Glomerular endothelial cell (primary cell): ENCODE measurements around the gene FBXL19. TPM values are rescaled to one million over a fixed set of nuclear protein-coding genes. Genes with fewer than 3 reads are reported as not detected.
A peak's percentile ranks its signal among the peaks of the same experiment; 100 is the strongest.
"Not testable (repeated sequence)": the region's sequence is repeated elsewhere in the genome, so short reads cannot be mapped to it uniquely, and the experiment has no call there.

Experiments
- DNase-seq: peaks from one replicate; pipeline ENCODE4 v3.0.0-alpha.2; 2011; ENCODE audit warnings: low read depth, low spot score; ENCODE audit errors: extremely low read depth
- total RNA-seq: library from RNA; depleted of rRNA; stranded (reverse); fragments of >200 nt; gene quantifications from 2 replicates; pipeline ENCODE4 v1.2.3, GENCODE V29; 2015

Gene FBXL19
- total RNA-seq, result 29.5 and 29.9 TPM in 2 replicates

DNA sequence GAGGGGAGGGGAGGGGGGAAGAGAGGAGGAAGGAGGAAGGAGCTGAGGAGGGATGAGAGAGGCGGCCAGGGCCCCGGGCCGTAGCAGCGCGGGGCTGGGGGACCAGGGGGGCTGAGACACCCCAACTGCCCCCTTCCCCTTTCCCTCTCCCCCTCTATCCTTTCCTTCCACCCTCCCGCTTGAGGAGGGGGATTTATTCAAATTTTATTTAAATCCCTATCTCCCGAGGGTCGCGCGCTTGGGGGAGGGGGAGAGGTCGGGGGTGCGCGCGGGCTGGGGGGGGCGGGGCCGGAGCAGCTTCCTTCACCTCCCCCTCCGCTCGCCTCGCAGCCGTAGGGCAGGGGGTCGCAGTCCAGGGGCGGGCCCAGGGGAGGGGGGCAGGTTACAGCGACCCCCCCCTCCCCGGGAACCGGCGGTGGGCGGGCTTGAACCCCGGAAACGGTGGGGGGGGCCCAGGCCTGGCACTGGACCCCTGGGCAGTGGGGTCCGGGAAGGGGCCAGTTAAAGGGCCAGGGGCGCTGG lies at the start of gene FBXL19:
Gene FBXL19, plus strand, starts transcription at position 19 of the 522 bp plus-strand sequence. CDS start 2,183 bp downstream, outside the sequence.
- no peak for DNase-seq

DNA sequence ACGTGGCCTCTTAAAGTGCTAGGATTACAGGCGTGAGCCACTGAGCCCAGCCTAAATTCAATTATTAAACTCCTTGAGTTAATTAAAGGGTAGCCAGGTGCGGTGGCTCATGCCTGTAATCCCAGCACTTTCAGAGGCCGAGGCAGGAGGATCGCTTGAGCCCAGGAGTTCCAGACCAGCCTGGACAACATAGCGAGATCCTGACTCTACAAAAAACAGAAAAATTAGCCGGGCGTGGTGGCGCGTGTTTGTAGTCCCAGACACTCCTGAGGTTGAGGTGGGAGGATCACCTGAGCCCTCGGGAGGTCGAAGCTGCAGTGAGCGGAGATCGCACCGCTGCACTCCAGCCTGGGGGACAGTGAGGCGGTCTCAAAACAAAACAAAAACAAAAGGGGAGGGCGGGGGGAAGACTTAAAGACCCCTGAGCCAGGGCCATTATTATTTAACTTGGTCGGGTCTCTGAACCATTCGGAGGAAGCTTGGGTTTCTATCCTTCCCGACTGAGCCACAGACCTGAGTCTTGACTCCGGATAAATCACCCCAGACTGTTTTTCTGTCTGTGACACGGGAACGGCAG lies 49.0 kb upstream of the FBXL19 start:
- DNase-seq, result no peak

DNA sequence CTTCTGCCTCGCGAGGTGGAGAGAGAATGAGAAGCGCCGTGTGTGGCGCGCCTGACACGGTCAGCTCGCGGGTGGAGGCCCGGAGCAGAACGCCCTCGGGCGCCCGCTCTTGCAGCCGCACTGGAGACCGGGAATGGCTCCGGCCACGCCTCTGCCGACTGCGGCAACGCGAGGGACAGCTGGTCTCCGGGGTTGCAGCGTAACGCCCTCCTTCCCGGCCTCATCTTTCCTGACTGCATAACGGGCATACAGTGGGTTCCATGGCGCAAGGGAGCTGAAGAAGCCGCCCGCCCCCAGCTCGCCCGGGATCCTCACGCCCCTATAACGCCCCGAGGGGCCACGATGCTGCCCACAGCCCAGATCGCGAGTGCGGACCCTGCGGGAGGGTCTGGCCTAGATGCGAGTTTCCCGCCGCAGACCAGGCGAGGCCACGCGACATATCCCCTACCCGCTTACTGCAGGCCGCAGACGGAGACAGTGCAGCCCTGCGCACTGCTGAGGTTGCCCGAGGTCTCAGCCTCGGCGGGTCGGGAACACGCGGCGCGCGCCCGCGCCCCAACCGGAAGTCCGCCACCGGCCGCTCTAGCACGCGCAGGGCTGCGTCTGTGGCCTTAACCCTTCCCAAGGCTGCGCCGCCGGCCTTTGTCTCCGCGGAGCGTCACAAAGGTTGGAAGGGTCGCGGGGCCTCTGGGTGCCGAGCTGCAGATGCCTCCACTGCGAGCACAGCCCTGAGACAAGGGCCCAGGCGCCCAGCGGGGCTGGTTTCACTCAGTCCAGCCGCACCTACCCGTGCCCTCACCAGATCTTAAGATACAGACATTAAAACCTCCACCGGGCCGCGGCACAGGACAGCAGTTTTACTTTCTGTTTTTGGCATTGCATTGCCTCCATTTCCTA lies 48.3 kb upstream of the FBXL19 start:
- peak; percentile 50 for DNase-seq

DNA sequence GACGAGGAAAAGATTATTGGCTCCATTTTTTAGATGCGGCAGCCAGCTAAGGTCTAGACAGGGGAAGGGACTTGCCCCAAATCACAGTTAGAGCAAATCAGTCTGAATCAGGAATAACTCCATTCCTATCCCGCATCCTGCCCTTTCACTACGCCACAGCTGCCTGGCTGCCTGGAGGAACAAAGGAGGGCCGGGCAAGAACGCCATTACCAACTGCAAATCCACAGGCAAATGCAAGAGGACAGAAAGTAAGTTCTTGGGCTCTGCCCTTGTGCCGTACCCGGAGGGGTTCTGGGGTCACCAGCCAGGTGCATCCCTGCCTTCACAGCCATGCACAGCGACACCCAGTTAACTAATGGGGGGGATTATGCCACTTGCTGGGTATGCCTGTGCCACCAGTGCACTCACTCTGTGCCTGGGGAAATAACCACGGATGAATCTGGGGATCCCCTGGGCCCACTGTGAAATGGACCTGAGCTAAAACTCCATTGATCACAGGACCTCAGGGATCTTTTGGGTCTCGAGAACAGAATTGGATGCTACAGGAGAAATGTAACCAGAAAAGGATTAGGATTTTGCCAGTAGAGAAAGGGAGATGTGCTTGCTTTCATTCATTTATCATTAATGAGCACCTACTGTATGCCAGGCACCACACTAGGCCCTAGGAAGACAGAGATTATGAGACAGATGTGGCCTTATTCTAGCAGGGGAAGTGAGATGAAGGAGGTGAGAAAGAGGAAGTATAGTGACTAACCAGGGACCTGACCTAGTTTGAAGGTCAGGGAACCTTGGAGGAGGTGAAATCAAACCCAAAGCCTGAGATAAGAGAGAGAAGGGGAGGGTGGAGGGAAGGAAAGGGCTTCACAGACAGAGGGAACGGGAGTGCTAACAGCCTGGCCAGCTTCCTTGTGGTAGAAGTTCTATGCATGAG lies 47.2 kb upstream of the FBXL19 start:
- DNase-seq, result no peak

DNA sequence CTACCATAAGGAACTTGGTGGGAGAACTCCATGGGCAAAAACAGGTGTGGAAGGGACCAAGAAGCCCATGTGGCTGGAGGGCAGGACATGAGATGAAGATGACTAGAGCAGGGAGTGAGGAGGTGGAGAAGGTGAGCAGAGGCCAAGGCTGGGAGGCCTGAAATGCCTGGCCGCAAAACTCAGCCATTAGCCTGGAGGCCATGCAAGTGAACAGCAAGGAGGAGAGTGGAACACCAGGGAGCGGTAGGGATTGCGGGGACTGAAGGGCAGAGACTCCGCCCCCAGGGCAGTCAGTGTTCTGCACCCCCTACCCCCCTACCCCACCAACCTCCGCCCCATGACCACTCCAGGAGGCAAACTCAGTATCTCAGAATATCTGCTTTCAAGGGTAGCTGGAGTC lies 46.5 kb upstream of the FBXL19 start:
- no peak for DNase-seq

GRCh38 chr16:30882429-30883310 lies 40.7 kb upstream of the FBXL19 start:
- no peak for DNase-seq

GRCh38 chr16:30884760-30885159 lies 38.6 kb upstream of the FBXL19 start:
- no peak for DNase-seq

GRCh38 chr16:30885196-30885595 lies 38.2 kb upstream of the FBXL19 start:
- no peak for DNase-seq

- no peak for DNase-seq
Observed at GRCh38 chr16:30886145-30886544, 37.2 kb upstream of the FBXL19 start.

- DNase-seq, result no peak
Observed at GRCh38 chr16:30887927-30888326, 35.4 kb upstream of the FBXL19 start.

DNA sequence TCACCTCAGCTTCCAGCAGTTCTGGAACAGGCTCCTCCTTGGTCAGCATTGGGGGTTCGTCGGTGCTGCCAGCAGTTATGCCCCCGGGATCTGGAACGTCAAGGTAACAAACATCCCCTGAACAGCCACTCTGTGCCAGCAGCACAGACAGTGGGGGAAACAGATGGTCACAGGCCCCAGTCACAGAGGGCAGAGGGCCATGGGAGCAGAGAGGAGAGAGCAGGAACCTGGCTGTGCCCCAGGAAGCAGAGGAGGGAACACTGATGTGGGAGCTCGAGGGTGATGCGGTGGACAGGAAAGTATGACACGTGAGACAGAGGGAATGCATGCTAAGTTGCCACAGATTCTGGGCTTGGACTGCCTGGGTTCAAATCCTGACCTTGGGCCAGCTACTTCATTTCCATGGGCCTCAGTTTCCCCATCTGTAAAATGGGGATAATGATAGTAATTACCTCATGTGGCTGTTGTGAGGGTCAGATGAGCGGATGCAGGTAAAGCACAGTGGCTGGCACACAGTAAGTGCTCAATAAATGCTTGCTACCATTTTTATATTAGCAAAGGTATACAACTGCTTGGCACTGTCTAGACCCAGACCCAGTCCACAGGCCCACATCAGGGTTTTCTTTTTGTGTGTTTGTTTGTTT lies 34.4 kb upstream of the FBXL19 start:
- no peak for DNase-seq

GRCh38 chr16:30889721-30890120 lies 33.7 kb upstream of the FBXL19 start:
- DNase-seq, result no peak

DNA sequence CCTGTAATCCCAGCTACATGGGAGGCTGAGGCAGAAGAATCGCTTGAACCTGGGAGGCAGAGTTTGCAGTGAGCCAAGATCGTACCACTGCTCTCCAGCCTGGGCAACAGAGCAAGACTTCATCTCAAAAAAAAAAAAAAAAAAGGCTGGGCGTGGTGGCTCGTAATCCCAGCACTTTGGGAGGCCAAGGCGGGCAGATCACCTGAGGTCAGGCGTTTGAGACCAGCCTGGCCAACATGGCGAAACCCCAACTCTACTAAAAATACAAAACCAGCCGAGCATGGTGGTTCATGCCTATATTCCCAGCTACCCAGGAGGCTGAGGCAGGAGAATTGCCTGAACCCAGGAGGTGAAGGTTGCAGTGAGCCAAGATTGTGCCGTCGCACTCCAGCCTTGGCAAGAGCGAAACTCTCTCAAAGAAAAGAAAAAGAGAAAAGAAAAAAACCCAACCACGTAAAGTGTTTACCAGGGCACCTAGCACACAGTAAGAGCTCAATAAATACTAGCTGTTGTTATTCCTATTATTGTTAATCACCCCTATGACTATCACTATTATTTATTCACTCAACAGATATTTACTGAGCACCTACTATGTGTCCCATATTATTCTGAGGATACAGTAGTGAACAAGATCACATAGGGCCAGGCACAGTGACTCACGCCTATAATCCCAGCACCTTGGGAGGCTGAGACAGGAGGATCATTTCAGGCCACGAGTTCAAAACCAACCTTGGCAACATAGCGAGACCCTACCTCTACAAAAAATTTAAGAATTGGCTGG lies 32.1 kb upstream of the FBXL19 start:
- not testable (repeated sequence) for DNase-seq

- DNase-seq, result no peak
Observed at GRCh38 chr16:30892670-30893416, 30.5 kb upstream of the FBXL19 start.

DNA sequence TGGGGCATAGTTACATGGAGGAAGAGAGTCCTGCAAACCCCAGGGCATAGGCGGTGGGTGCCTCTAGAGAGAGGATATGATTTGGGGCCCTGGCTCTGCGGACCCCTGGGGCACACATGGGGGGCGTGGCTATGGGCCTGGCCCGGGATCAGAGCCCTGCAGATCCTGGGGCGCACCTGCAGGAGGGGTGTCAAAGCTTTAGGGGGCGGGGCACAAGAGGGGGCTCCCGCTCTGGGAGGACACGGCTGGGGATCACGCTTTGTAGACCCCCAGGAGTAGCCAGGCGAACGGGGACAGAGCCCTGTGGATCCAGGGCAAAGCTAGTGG lies 30.0 kb upstream of the FBXL19 start:
- DNase-seq, result no peak

- no peak for DNase-seq
Observed at GRCh38 chr16:30893744-30894539, 29.4 kb upstream of the FBXL19 start, which contains the start of gene BCL7C. Gene BCL7C, minus strand, starts transcription at chr16:30894077. Its CDS starts 133 bp downstream, at chr16:30893944.
